Choroid plexus epithelial cell (primary cell): Measurements from ENCODE around the gene AKR1C8.
"Not testable (repeated sequence)": the region's sequence is repeated elsewhere in the genome, so short reads cannot be mapped to it uniquely, and the experiment has no call there.

Experiments
- DNase-seq: peaks from one replicate; pipeline ENCODE4 v3.0.0-alpha.2; 2010; ENCODE audit warnings: low read depth
- H3K4me3 ChIP-seq: 2 replicates; pipeline ENCODE4 v1.5.1; 2011; ENCODE audit warnings: low read depth, mild to moderate bottlenecking, control low read depth, low read length, moderate library complexity
- CTCF ChIP-seq: conservative IDR thresholded peaks from 2 replicates; pipeline ENCODE4 v1.5.1; 2011; ENCODE audit warnings: low read depth, mild to moderate bottlenecking, control low read depth, inconsistent platforms, low read length, moderate library complexity

Gene AKR1C8

GRCh38 chr10:5147981-5148677, 36.8 kb downstream of the AKR1C8 start:
- no peak for TF ChIP-seq CTCF
- no peak overlapping the region for H3K4me3 ChIP-seq
- DNase-seq: no peak

DNA sequence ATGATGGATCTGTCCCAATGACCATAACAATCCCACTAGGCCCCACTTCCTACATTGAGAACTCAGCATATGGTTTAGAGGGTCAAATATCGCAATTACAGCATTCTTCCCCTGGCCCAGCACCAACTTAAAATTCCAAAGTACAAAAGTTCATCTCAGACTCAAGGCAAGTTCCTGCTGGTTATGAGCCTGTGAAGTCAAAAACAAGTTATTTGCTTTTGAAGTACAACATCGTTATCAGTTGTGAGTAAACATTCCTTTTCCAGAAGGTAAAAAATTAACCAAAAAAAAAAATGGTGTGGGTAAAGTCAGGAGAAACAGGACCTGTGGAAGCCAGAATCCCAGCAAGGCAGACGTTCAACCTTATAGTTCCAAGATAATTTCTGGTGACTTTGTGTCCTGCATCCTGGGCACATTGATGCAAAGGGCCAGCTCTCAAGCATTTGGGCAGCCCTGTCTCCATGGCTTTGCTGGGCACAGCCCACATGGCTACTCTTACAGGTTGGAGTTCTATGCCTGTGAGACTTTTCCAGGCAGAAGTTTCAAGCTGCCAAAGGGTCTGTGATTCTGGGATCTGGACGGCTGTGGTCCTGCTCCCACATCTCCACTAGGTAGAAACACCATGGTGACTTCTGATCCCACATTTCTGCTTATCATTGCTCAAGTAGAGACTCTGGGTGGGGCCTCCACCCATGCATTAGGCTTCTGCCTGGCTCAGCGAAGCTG, 37.5 kb downstream of the AKR1C8 start:
- TF ChIP-seq CTCF: no peak
- DNase-seq: peak; percentile 25
- no peak overlapping the region for H3K4me3 ChIP-seq

DNA sequence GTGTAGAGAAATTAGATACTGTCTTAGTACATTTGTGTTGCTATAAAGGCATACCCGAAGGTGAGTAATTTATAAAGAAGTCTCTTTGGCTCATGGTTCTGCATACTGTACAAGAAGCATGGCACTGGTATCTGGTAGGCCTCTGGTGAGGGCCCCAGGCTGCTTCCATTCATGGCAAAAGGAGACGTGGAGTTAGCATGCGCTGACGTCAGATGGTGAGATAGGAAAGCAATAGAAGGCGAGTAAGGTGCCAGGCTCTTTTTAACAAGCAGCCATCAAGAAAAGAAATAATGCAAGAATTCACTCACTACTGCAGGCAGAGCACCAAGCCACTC, 38.1 kb downstream of the AKR1C8 start:
- DNase-seq: no peak
- H3K4me3 ChIP-seq: no peak overlapping the region
- no peak for TF ChIP-seq CTCF

DNA sequence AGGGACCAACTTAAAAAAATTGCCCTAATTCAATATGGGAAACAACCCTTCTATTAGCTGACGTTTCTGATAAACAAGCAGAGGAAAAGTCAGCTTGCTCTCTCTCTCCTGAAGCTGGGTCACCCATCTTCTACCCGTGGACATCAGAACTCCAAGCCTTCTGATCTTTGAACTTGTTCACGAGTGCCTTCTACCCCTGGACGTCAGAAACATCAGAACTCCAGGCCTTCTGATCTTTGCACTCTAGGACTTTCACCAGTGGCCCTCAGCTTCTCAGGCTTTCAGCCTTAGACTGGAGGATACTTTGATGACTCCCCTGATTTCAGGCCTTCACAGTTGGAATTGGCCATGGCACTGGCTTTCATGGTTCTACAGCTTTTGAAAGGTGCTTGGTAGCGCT, 41.8 kb downstream of the AKR1C8 start:
- no peak for TF ChIP-seq CTCF
- no peak overlapping the region for H3K4me3 ChIP-seq
- no peak for DNase-seq

- DNase-seq: no peak
- no peak for TF ChIP-seq CTCF
- H3K4me3 ChIP-seq: no peak overlapping the region
Measured at GRCh38 chr10:5142199-5142598, 42.8 kb downstream of the AKR1C8 start.

DNA sequence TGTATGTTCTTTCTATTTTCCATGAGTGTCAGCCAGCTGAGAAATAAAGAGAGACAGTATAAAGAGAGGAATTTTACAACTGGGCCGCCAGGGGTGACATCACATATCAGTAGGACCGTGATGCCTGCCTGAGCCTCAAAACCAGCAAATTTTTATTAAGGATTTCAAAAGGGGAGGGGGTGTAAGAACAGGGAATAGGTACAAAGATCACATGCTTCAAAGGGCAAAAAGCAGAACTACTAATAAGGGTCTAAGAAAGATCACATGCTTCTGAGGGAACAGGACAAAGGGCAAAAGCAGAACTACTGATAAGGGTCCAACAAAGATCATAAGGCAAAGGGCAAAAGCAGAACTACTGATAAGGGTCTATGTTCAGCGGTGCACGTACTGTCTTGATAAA, 47.3 kb downstream of the AKR1C8 start:
- not testable (repeated sequence) for DNase-seq, H3K4me3 ChIP-seq

- DNase-seq: no peak
- no peak overlapping the region for H3K4me3 ChIP-seq
- no peak for TF ChIP-seq CTCF
Measured at GRCh38 chr10:5136468-5137087, 48.4 kb downstream of the AKR1C8 start.
